SK-N-SH treated with all-trans-retinoic acid at 6 μM for 48 hours (cell line): ENCODE measurements around the gene AAK1.

Source experiments
- CSDC2 ChIP-seq: fragments of 250-450 bp; sonication (Bioruptor Pico); IDR thresholded peaks from 2 replicates; pipeline ENCODE4 v1.5.0; 2020; ENCODE audit warnings: mild to moderate bottlenecking, moderate library complexity
- CSRNP3 ChIP-seq: fragments of 250-450 bp; sonication (Bioruptor Pico); IDR thresholded peaks from 2 replicates; pipeline ENCODE4 v1.5.1; 2021; ENCODE audit warnings: mild to moderate bottlenecking, moderate library complexity
- ESRRG ChIP-seq: fragments of 250-450 bp; sonication (Bioruptor Pico); IDR thresholded peaks from 2 replicates; pipeline ENCODE4 v1.6.1; 2021; ENCODE audit warnings: mild to moderate bottlenecking
- OSR1 ChIP-seq: fragments of 250-450 bp; sonication (Bioruptor Pico); IDR thresholded peaks from 2 replicates; pipeline ENCODE4 v1.8.0; 2022; ENCODE audit warnings: moderate library complexity, mild to moderate bottlenecking, inconsistent platforms
- PATZ1 ChIP-seq: fragments of 250-450 bp; sonication (Bioruptor Pico); IDR thresholded peaks from 2 replicates; pipeline ENCODE4 v1.8.0; 2020; ENCODE audit warnings: mild to moderate bottlenecking, moderate library complexity, borderline replicate concordance
- ZFP3 ChIP-seq: fragments of 250-450 bp; sonication (Bioruptor Pico); IDR thresholded peaks from 2 replicates; pipeline ENCODE4 v1.5.0; 2020; ENCODE audit warnings: mild to moderate bottlenecking, moderate library complexity
- ZFP30 ChIP-seq: fragments of 450-650 bp; formaldehyde crosslinking; IDR thresholded peaks from 2 replicates; pipeline ENCODE4 v1.5.0; 2022; ENCODE audit warnings: mild to moderate bottlenecking, moderate library complexity

- no peak for TF ChIP-seq ZFP3 (CRISPR knock-in tag)
- TF ChIP-seq CSDC2 (CRISPR knock-in tag), result no peak
- no peak for TF ChIP-seq OSR1 (CRISPR knock-in tag)
- no peak for TF ChIP-seq ESRRG (CRISPR knock-in tag)
- no peak for TF ChIP-seq CSRNP3 (CRISPR knock-in tag)
- no peak for TF ChIP-seq PATZ1 (CRISPR knock-in tag)
- TF ChIP-seq ZFP30, result no peak
Observed at GRCh38 chr2:69459936-69460335, 183.6 kb downstream of the AAK1 start.
